ENCODE data around the gene KIRREL3.

The KIRREL3 gene

GRCh38 chr11:126766440-126766839 is 234.1 kb downstream of the KIRREL3 start:
- no peak for DNase-seq

- no peak for DNase-seq
These were observed 235.4 kb downstream of the KIRREL3 start for GRCh38 chr11:126765196-126765595.

DNA sequence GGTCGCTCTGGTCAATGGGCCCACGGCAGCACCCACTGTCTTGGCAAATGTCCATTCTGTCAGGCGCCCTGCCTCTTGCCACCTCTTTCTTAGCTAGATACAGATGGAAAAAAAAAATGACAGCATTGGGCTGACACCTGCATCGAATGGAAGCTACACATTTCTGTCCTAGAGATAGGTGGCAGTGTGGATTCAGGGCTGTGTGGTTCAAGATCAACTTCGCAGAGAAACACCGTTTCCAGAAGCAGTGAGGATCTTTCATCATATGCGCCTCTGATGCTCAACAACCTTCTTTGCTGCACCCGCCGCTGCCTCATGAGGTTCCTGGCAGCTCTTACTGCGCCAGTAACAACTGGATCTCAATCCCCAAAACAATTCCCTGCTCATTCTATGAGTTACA is 236.3 kb downstream of the KIRREL3 start:
- DNase-seq, result no peak

- DNase-seq, result no peak
These were observed 243.7 kb downstream of the KIRREL3 start for GRCh38 chr11:126756855-126757254.

DNA sequence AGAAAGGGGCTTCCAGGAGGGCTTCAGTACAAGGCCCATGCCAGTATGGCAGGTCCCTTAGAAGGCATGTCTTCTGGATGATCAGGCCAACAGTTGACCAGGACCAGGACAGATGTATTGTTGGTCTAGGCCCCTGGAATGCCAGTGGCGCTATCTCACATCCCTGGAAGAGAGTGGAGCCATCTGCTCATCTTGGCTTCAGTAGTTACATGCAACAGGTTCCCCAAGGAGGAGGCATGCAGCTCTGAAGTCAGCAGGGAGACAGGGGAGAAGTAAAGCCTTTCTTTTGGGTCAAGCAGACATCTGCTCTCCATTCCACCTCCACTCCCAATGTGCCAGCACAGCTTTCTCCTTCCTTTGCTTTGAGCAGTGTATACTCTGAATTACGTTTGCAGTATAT is 244.1 kb downstream of the KIRREL3 start:
- no peak for DNase-seq

- DNase-seq, result no peak
These were observed 245.0 kb downstream of the KIRREL3 start for GRCh38 chr11:126755526-126755925.

DNA sequence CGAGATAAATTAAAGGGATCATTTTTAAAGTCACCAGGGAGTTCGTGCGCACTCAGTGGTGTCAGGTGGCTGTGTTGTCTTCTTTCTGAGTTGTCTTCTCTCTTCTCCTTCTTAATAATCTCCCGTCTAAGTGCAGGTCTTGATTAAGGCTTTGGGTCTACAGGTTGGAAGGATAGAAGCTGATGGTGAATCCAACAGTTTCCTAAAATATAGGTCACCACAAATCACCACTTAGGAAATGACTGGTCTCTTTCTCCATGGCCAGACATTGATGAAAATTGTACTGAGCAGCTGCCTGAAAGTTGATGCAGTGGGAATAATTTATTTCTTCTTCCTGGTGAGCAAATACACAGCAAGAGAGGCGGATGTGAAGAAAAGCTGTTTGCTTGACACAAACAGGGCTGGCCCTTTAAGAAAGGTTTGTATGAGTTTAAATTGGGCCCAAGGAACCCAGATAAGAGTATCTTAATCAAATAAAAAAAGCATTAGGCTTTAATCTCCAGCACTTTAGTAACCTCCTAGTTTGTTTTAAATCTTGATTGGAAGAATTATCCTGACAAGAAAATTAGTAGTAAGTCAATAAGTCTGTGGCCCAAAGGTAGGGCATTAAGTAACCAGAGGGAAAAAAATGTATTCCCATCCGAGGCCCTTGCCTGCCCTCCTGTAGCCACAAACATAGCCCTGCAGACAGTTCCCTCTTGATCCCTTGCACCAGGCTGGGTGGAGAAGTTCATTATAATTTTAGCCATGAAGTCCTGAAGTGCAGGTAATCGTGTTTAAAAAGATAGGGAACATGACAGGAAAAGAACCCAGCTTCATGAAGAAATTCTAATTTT is 245.8 kb downstream of the KIRREL3 start:
- no peak for DNase-seq

- DNase-seq, result no peak
These were observed 246.6 kb downstream of the KIRREL3 start for GRCh38 chr11:126753990-126754389.

GRCh38 chr11:126751242-126751641 is 249.3 kb downstream of the KIRREL3 start:
- no peak for DNase-seq

DNA sequence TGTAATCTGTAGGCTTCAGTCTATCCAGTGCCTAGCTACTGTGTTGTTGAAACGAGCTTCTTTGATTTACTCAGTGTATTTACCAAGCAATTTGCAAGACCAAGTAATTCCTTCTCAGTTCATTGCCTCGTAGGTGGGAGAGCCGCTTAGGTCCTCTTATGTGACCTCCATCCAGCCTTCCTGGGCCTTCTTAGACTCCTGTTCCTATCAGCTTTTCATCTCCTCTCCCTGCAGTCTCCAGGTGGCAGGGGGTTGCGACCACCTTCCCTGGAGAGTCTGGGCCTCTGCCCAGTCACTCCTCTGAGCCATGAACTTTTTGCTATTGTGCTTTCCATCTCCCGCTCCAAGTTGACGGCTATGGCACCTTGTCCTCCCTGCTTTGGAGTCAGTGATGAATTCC is 251.8 kb downstream of the KIRREL3 start:
- DNase-seq, result no peak

DNA sequence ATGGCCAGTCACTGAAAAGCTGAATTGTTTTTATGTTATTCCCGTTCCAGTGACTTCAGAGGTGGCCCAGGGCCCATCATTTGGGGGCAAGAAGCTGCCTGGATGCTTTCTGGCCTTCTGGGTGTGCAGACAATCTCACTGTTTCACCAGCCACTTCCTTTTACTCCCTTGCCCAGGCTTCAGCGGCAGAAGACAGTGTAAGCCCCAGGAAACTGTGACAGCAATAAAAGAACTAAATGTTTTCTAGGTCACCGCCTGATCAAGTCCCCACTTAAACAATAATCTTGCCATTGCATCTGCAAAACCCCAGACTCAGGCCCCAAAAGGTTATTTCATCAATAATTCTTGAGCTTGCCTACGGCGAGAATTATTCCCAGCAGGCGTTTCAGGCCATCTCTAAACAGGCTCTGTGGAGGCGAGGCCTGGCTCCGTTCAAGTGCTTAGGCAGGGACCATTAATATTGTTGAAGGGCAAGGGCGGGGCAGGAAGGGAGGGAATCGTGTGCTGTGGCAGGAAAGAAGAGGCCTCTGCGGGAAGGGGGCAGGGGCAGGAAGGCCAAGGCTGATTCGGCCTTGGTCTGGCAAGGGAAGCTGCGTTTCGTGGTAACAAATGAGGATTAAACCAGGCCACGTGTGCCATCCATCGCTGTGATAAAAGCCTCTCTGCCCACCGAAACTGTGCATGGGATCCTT is 252.3 kb downstream of the KIRREL3 start:
- no peak for DNase-seq

DNA sequence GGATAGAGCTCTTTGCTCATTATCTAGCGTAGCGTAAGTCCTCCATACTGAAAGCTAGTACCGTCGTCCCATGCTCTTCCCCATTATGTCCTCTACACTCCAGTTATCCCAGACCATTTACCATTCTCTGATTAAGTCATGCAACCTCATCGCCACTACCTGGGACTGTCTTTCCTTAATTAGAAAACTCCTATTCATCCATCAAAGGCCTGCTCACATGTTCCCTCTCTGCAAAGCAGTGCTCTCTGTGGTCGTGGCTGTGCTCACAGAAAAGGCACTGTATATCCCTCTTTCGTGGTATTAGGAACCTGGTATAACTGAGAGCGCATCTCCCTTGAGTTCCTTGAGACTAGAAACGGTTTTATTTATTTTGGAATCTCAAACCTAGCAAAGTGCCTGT is 253.3 kb downstream of the KIRREL3 start:
- DNase-seq, result no peak

DNA sequence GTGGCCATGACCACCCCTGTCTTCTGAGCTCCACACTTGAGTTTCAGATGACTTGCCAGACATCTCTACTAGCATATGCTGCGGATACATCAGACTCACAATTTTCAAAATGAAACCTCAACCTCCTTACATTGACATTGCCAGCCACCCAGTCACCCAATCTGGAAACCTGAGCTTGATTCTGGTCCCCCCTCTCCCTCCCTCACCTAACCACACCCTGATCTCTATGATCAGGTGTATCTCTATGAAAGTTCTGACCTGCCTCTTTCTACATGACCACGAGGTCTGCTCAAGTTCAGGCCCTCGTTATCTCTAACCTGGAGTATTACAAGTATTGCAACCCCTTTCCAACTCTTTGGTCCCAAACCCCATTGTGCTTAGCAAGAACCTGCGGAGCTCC is 254.1 kb downstream of the KIRREL3 start:
- no peak for DNase-seq

- DNase-seq, result no peak
These were observed 255.9 kb downstream of the KIRREL3 start for GRCh38 chr11:126744699-126745098.

GRCh38 chr11:126743628-126744027 is 256.9 kb downstream of the KIRREL3 start:
- DNase-seq, result no peak

DNA sequence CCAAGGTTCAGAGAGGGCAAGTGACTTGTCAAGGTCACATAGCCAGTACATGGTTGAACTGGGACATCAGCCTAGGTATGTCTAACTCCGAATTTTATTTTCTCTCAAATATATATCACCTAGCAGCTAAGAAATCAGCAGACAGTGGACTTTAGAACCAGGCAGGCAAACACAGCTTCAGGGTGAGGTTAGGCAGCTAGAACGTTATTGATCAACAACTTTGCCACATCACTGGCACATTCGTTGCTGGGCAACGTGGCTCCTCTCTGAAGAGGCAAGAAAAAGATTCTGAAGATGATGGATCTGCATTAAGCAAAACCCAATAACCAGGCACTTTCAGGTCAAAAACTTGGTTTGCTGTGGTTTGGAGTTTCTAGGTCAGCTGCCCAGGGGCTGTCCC is 258.0 kb downstream of the KIRREL3 start:
- no peak for DNase-seq

- DNase-seq, result no peak
These were observed 259.7 kb downstream of the KIRREL3 start for GRCh38 chr11:126740846-126741245.

DNA sequence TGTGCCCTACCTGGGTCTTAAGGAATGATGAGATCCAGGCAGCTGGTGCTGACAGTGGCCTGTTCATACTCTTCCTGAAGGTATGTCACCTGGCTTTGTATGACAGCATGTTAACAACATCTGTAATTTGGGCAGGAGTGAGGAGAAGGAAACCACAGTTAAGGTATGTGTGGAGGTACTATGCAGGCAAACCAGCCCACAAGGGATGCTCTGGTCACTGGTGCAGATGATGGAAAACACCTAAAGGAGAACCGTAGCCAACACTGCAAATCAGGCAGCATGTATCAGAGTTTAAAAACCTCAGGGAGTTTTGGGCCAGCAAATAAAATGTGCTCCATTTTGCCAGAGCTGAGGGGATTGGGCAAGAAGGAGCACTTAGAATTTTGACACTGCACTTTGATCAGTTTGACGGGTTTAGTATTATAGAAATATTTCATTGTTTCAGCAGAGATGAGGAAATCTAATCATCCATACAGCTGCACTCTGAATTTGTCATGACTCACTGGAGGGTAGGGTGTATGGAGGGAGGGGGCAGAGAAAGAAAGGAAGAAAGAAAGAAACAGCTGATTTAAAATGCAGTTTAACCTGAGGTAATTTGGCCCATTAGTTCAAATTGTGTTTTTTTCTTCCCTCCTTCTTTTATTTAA is 260.9 kb downstream of the KIRREL3 start:
- DNase-seq, result no peak

- DNase-seq, result no peak
These were observed 262.1 kb downstream of the KIRREL3 start for GRCh38 chr11:126738295-126739031.

GRCh38 chr11:126736682-126737572 is 263.6 kb downstream of the KIRREL3 start:
- no peak for DNase-seq

- DNase-seq, result no peak
These were observed 265.8 kb downstream of the KIRREL3 start for GRCh38 chr11:126734752-126735151.

DNA sequence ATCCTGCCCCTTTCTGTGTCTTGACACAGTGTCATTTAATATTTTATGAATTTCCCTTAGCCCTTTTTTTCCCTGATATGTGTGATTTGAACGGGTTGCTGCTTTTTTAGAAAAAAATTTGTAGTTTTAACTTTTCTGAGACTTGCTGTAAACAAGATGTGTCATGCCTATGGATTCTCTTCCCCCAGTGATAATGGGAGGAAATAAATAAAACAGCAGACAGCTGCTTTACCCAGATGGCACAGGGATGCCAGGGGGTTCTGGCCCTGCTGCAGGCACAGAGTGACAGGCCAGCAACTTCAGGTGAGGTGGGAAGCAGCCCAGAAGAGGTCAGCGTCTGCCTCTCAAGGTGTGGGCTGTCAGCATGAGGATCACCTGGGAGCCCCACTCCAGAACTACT is 266.9 kb downstream of the KIRREL3 start:
- no peak for DNase-seq

Measured in GOT3 (cell line).